ENCODE results near the gene DEPDC5. TPM values are rescaled to one million over a fixed set of nuclear protein-coding genes. Genes with fewer than 3 reads are reported as not detected.

The DEPDC5 gene
- total and polyA plus RNA-seq, 2 donors (not counting 1 experiment from before 2014, with no cell fraction given), result 35.5 to 124 TPM

GRCh38 chr22:31943978-31944699, 190.3 kb downstream of the DEPDC5 start, which contains the start of gene YWHAH:
YWHAH (plus strand) TSS chr22:31944535; CDS start chr22:31944734, 199 bp downstream.
- H3K27me3 Mint-ChIP-seq, result no peaks in the 10 kb centered on the region
- H3K4me3 ChIP-seq (ENCODE audit: control extremely low read depth in 1 of 5, extremely low read depth in 1 of 5, insufficient read depth in 1 of 5, low read depth in 2 of 5, low read length in 4 of 5), result peak within 1 kb of the TSS; percentile 67 to 78 (median 75)
- H3K4me1 ChIP-seq (ENCODE audit: control insufficient read depth in 2 of 2, insufficient read depth in 2 of 2, low read length in 2 of 2), result peaks cover 29 to 31% of the 10 kb centered on the region in 2 donors
- peak; percentile 96 for DNase-seq
- peak within 1 kb of the TSS; percentile 98 for H3K4me2 ChIP-seq (replicated peaks; ENCODE audit: low read depth, low read length, poor library complexity, severe bottlenecking)
- peaks cover 14% of the 10 kb centered on the region for H3K79me2 ChIP-seq (ENCODE audit: control insufficient read depth, insufficient read depth, low read length)
- no peak within 1 kb of the TSS for H3K4me3 Mint-ChIP-seq
- peak within 1 kb of the TSS; percentile 82 to 85 for H3K27ac ChIP-seq (ENCODE audit: low read length in 2 of 2)
- H3K9me3 Mint-ChIP-seq (ENCODE audit: insufficient read depth), result no peaks in the 10 kb centered on the region
- H2AFZ ChIP-seq (ENCODE audit: insufficient read depth, low read depth, low read length, poor library complexity, severe bottlenecking), result peak within 1 kb of the TSS; percentile 86
- peak; percentile 85 for ATAC-seq (ENCODE audit: low read depth)
- H3K27me3 ChIP-seq (replicated peaks in 1 of 4; ENCODE audit: control extremely low read depth in 1 of 4, control insufficient read depth in 3 of 4, insufficient read depth in 4 of 4, low read length in 3 of 4), result no peaks in the 10 kb centered on the region
- POLR2A ChIA-PET, result interaction anchor here (0.6 kb wide), 1 partner anchor 145 kb away, joined by 10 read pairs; no protein-coding TSS in a partner anchor
- H3K36me3 ChIP-seq (replicated peaks in 1 of 2; ENCODE audit: control extremely low read depth in 1 of 2, control insufficient read depth in 1 of 2, extremely low read depth in 1 of 2, insufficient read depth in 2 of 2, low read length in 1 of 2), result peaks cover 0 to 5% of the 10 kb centered on the region in 2 experiments
- peaks cover 18% of the 10 kb centered on the region for H3K4me1 Mint-ChIP-seq
- TF ChIP-seq CTCF (IDR thresholded peaks at IDR 0.05) (no peak), EZH2 (IDR thresholded peaks at IDR 0.05; ENCODE audit: borderline replicate concordance, insufficient read depth, low read depth, low read length, poor library complexity, severe bottlenecking) (no peak)
- no peaks in the 10 kb centered on the region for H3K9me3 ChIP-seq (ENCODE audit: control extremely low read depth in 1 of 3, control insufficient read depth in 2 of 3, insufficient read depth in 1 of 3, low read length in 2 of 3)
- H3K9ac ChIP-seq (ENCODE audit: low read length), result peak within 1 kb of the TSS; percentile 85
- H4K20me1 ChIP-seq (ENCODE audit: control insufficient read depth, insufficient read depth, low read length, poor library complexity, severe bottlenecking), result peaks cover 7% of the 10 kb centered on the region
- CTCF ChIA-PET, result interaction anchor here (5.0 kb wide), 1 partner anchor 279 kb away, joined by 59 read pairs; no protein-coding TSS in a partner anchor
- WGBS (ENCODE audit: insufficient coverage), result under 1% methylated on average over 81 of the region's 86 CpGs
- H3K27ac Mint-ChIP-seq, result peak within 1 kb of the TSS; percentile 97
- intact Hi-C loops (cut with micrococcal nuclease), result loop anchor here (1.0 to 10.0 kb wide), 7 partner anchors 26 to 1677 kb away; partner anchors contain the start of genes LIMK2, MORC2, OSM and PATZ1

Data from B cell (primary cell).